HepG2 (cell line): ENCODE results near the gene MSRB3. TPM values are rescaled to one million over a fixed set of nuclear protein-coding genes. Genes with fewer than 3 reads are reported as not detected.
A peak's percentile ranks its signal among the peaks of the same experiment; 100 is the strongest.

Source experiments
- AHDC1 ChIP-seq: sonication (generic); formaldehyde crosslinking; IDR thresholded peaks from 2 replicates; pipeline ENCODE4 v1.5.1; 2020; ENCODE audit warnings: mild to moderate bottlenecking, missing genetic modification reagents, borderline replicate concordance
- DBP ChIP-seq: sonication (generic); formaldehyde crosslinking; IDR thresholded peaks from 2 replicates; pipeline ENCODE4 v1.4.0; 2020; ENCODE audit warnings: missing genetic modification reagents; ENCODE audit errors: not compliant biosample characterization
- GPN1 ChIP-seq: sonication (generic); formaldehyde crosslinking; IDR thresholded peaks from 2 replicates; pipeline ENCODE4 v1.5.1; 2020; ENCODE audit warnings: missing genetic modification reagents, borderline replicate concordance
- HDAC2 ChIP-seq: sonication (generic); formaldehyde crosslinking; IDR thresholded peaks from 2 replicates; pipeline ENCODE4 v1.4.0; 2020; ENCODE audit warnings: missing genetic modification reagents
- HNRNPL ChIP-seq: fragments of 200-400 bp; formaldehyde crosslinking; IDR thresholded peaks from 2 replicates; pipeline ENCODE4 v1.6.1; 2017; ENCODE audit warnings: mild to moderate bottlenecking, low read depth, low read length
- IRF2 ChIP-seq: IDR thresholded peaks from 2 replicates; pipeline ENCODE4 v1.6.1; 2018; ENCODE audit warnings: missing genetic modification reagents, missing compliant biosample characterization
- MNT ChIP-seq: fragments of 450-650 bp; IDR thresholded peaks from 2 replicates; pipeline ENCODE4 v1.6.1; 2016
- SAP130 ChIP-seq: IDR thresholded peaks from 2 replicates; pipeline ENCODE4 v1.6.1; 2016; ENCODE audit warnings: low read depth
- SNAPC2 ChIP-seq: sonication (generic); formaldehyde crosslinking; IDR thresholded peaks from 2 replicates; pipeline ENCODE4 v1.8.1; 2022; ENCODE audit warnings: mild to moderate bottlenecking, missing genetic modification reagents
- TEF ChIP-seq: sonication (generic); formaldehyde crosslinking; IDR thresholded peaks from 2 replicates; pipeline ENCODE4 v1.5.0; 2020; ENCODE audit warnings: missing genetic modification reagents
- TRIM24 ChIP-seq: sonication (generic); formaldehyde crosslinking; IDR thresholded peaks from 2 replicates; pipeline ENCODE4 v1.8.0; 2022; ENCODE audit warnings: mild to moderate bottlenecking, missing genetic modification reagents
- ZBTB14 ChIP-seq: sonication (generic); formaldehyde crosslinking; IDR thresholded peaks from 2 replicates; pipeline ENCODE4 v1.4.0; 2020; ENCODE audit warnings: missing genetic modification reagents
- ZBTB2 ChIP-seq: sonication (generic); formaldehyde crosslinking; IDR thresholded peaks from 2 replicates; pipeline ENCODE4 v1.8.0; 2022; ENCODE audit warnings: low read depth, missing genetic modification reagents
- ZNF563 ChIP-seq: sonication (generic); formaldehyde crosslinking; IDR thresholded peaks from 2 replicates; pipeline ENCODE4 v1.8.0; 2022; ENCODE audit warnings: mild to moderate bottlenecking, moderate library complexity, missing genetic modification reagents
- ZNF816 ChIP-seq: sonication (generic); formaldehyde crosslinking; IDR thresholded peaks from 2 replicates; pipeline ENCODE4 v1.8.0; 2022; ENCODE audit warnings: missing genetic modification reagents, mild to moderate bottlenecking, borderline replicate concordance
- ZNF883 ChIP-seq: sonication (generic); formaldehyde crosslinking; IDR thresholded peaks from 2 replicates; pipeline ENCODE4 v1.5.1; 2020; ENCODE audit warnings: mild to moderate bottlenecking, missing genetic modification reagents; ENCODE audit errors: not compliant biosample characterization
- ZSCAN31 ChIP-seq: sonication (generic); formaldehyde crosslinking; IDR thresholded peaks from 2 replicates; pipeline ENCODE4 v1.5.0; 2020; ENCODE audit warnings: low read depth, mild to moderate bottlenecking, missing genetic modification reagents
- polyA plus RNA-seq, 8 experiments: library from polyadenylated mRNA; depleted of rRNA in 3 of 8; stranded (reverse) in 7 of 8; unstranded in 1 of 8; fragments of >200 nt; fragmentation: Illumina TruSeq in 4 of 8; extraction: Trizol in 4 of 8; gene quantifications; 2 replicates each; pipeline versions ENCODE4 v1.2.1 to v1.2.3, GENCODE V29; 2011 to 2016; ENCODE audit warnings: low read depth in 4 of 8, missing spikeins in 1 of 8, mixed read lengths in 1 of 8; ENCODE audit not compliant: insufficient read depth in 1 of 8
- total RNA-seq, 5 experiments: library from RNA; depleted of rRNA; stranded (reverse); fragments of >200 nt; fragmentation: Illumina TruSeq; extraction: Trizol; gene quantifications; 2 replicates each; pipeline ENCODE4 v1.2.3, GENCODE V29; 2016; ENCODE audit warnings: low read depth in 1 of 5

The MSRB3 gene
- total and polyA plus RNA-seq, 2 of the 13 experiments (the other 11 are each of a cell fraction or from before 2014, with no cell fraction given) = 1.5 to 1.9 TPM

GRCh38 chr12:65327207-65328076, 49.0 kb downstream of the MSRB3 start (continued):
- peak; percentile 90; the same call in 1 of the 2 replicates for TF ChIP-seq AHDC1 (CRISPR knock-in tag)
- peak; percentile 69; the same call in 1 of the 2 replicates for TF ChIP-seq IRF2 (CRISPR knock-in tag)
- no peak for TF ChIP-seq ZBTB14
- TF ChIP-seq ZNF816 (CRISPR knock-in tag) = no peak; the same call in 1 of the 2 replicates
- no peak for TF ChIP-seq TRIM24 (CRISPR knock-in tag)
- no peak for TF ChIP-seq HNRNPL
- TF ChIP-seq DBP (CRISPR knock-in tag) = no peak
- peak; percentile 80 for TF ChIP-seq HDAC2 (CRISPR knock-in tag)
- peak; percentile 80 for TF ChIP-seq SAP130
- TF ChIP-seq ZSCAN31 (CRISPR knock-in tag) = no peak
- no peak; the same call in 1 of the 2 replicates for TF ChIP-seq ZBTB2
- no peak for TF ChIP-seq ZNF883 (CRISPR knock-in tag)
- TF ChIP-seq TEF (CRISPR knock-in tag) = no peak
- TF ChIP-seq SNAPC2 (CRISPR knock-in tag) = no peak
- no peak for TF ChIP-seq GPN1 (CRISPR knock-in tag)
- no peak for TF ChIP-seq MNT
- no peak for TF ChIP-seq ZNF563 (CRISPR knock-in tag)
